Sigmoid colon (tissue), 4 donors: ENCODE data around the gene TAS2R16.

Experiments
- CTCF ChIP-seq, 4 experiments: fragments of 450-650 bp in 3 of 4; fragments of 200-600 bp in 1 of 4; IDR thresholded peaks; one replicate each; pipeline ENCODE4 v1.5.1; 2016 to 2019; ENCODE audit warnings: antibody characterized with exemption in 4 of 4, mild to moderate bottlenecking in 3 of 4, moderate library complexity in 2 of 4
- POLR2AphosphoS5 ChIP-seq, 4 donors: sonication (generic); formaldehyde crosslinking; IDR thresholded peaks; one replicate each; pipeline ENCODE4 v1.6.1; 2017; ENCODE audit warnings: antibody characterized with exemption in 4 of 4

GRCh38 chr7:122995600-122995999, at the start of gene TAS2R16:
- no peak for TF ChIP-seq CTCF (IDR thresholded peaks at IDR 0.05)
- TF ChIP-seq POLR2AphosphoS5 (IDR thresholded peaks at IDR 0.05) = no peak
